Eye (tissue), 1 donor: ENCODE results near the gene FBXO30.

Source experiments
- DNase-seq: peaks from one replicate; pipeline ENCODE4 v3.0.0-alpha.2; 2015

FBXO30 gene

DNA sequence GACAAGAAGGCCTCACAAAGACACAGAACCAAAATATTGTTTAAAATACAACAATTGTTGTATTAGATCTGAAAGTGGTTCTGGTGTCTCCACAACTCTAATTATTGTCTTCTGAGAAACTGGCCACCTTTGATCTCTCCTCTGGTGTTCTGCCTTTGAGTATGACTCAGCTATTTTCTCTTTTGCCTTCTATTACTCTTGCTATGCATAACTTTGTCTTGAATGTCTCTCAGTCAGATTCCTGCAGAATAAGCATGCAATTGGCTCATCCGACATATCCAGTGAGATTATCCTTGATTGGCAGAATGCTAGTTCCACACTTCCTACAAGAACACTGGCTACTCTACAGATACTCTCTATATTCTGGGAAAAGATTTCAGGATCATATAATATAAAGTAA lies 65.0 kb downstream of the FBXO30 start:
- DNase-seq: no peak

DNA sequence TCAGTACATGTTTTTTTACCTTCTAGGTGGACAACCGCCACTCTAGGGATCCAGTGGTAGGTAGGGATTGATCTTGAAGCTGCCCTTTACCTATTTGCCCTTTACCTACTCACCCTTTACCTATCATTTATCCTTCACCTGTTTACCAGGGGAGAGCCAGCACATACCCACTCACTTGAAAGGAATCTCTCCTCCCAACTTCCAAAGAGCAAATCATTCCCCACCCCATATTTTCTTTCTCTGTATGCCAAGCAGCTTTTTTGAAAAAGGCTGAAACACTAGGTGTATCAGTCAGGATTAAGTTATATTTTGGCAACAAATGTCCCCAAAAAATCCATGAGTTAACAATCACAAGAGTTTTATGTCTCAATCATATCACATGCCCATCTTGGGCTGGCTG lies 68.7 kb downstream of the FBXO30 start:
- no peak for DNase-seq

DNA sequence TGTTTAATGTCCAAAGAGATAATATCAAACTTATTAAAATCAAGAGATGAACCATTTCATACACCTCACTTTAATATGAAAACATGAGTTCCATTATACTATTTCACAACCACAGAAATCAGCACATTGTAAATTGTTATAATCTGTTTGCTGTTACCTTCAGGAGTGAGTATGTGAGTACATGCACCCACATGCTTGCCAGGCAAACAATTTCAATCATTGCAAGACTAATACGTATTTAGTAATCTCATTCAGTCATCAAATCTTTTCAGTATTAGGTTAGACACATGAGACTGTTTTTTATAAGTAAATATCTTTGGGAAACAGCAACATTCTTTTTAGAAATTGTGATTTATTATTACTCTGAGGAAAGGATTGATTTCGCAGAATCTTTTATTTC lies 70.0 kb downstream of the FBXO30 start:
- DNase-seq: no peak
